ENCODE data around the gene OSBPL6. TPM values are rescaled to one million over a fixed set of nuclear protein-coding genes. Genes with fewer than 3 reads are reported as not detected.

Gene OSBPL6
- 3.0 and 3.9 TPM in 2 replicates for total RNA-seq

DNA sequence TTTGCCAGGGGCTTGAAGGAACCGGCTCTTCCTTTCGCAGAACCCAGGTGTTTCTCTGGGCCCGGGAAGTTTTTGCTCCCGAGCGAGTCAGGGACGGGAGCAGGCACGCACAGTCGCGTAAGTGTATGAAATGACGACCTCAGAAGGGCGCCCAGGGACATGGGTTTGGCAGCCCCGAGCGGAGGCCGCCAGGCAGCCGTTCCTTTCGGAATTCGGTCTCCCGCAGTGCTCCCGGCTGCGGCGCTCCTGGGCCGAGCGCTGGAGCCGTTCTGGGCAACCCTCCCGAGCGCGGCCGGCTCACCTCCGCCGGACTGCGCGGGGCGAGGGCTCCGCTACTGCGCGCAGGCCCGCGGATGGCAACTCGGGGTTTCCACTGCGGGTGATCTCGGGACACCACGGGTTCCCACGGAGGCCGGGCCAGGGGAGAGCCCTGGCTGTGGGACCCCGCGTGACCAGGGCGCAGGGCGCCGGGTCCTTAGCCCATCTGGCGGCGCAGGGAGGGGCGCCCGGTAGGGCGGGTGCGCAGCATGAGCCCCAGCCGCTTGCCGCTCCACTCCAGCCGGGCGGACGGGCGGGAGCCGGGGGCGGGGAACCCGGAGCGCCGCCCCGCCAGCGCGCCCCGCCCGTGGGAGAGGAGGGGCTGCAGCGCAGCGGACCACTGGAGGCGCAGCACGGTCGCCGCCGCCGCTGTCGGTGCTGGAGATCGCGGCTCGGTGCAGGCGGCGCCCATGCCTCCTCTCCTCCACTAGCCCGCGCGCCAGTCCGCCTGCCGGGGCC lies at the start of gene OSBPL6:
Gene OSBPL6 (plus strand): TSS at position 690 of the 777 bp plus-strand sequence. CDS start 111,673 bp downstream, outside the sequence.

DNA sequence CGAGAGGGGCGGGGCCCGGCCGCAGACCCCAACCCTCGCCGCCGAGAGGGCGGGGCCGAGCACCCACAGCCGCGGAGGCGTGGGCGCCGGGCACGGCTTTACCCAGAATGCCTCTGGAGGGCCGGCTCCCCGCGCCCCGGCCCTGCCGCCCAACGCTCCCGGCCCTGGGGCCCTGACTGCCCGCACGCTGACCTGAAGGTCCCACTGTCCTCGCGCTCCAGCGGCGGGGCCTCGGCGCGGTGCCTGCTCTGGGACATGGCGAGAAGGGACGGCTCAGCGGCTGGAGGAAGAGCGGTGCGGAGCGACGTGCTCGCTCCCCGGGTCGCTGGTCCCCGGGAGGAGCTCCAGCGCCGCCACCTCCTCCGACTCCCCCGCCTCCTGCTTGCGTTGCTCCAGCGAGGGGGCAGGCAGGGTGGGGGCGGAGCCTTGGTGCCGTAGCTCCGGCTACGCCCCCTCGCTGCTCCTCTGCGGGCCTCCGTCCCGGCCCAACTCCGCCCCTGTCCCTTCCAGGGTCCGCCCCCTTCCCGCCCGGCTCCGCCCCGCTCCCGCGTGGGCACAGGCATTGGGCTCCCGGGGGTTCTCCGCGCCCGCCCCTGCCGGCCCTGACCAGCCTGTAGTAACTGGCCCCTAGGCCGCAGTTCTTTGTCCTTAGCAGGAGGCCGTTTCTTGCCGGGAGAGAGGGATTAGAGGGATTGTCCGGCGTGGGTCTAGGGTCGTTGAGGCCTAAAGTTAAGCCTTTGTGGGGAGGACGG lies 256.6 kb downstream of the OSBPL6 start, which contains the start of the genes PJVK and PRKRA:
Gene PJVK (plus strand): TSS at position 605 of the 752 bp plus-strand sequence. CDS start 2,032 bp downstream, outside the sequence.
Gene PRKRA (minus strand): TSS at position 402 of the 752 bp plus-strand sequence. CDS start 145 bp downstream, at position 257.

Other genes with a start within 250 kb of the OSBPL6 start
- gene PDE11A, start 121.7 kb upstream of the OSBPL6 start, total RNA-seq: under 0.01 and 0.09 TPM in 2 replicates
- 21.7 and 23.8 TPM in 2 replicates for gene RBM45, start 82.1 kb upstream of the OSBPL6 start, total RNA-seq